PFSK-1 (cell line): Measurements from ENCODE around the gene RABGAP1L.

ENCODE experiments used
- FOXP2 ChIP-seq: optimal IDR thresholded peaks from 2 replicates; pipeline ENCODE3; 2011; ENCODE audit warnings: borderline replicate concordance, control low read depth, inconsistent platforms; ENCODE audit not compliant: insufficient read depth; ENCODE audit errors: extremely low read length, extremely low read depth
- POLR2AphosphoS5 ChIP-seq: IDR thresholded peaks from 2 replicates; pipeline ENCODE4 v1.6.1; 2012; ENCODE audit warnings: low read depth, mild to moderate bottlenecking, control low read depth, low read length, moderate library complexity
- SIN3A ChIP-seq: IDR thresholded peaks from 2 replicates; pipeline ENCODE4 v1.6.1; 2012; ENCODE audit warnings: mild to moderate bottlenecking, low read length, moderate library complexity, borderline replicate concordance; ENCODE audit not compliant: insufficient read depth
- TAF1 ChIP-seq: IDR thresholded peaks from 2 replicates; pipeline ENCODE4 v1.6.1; 2012; ENCODE audit warnings: low read length, control low read depth, borderline replicate concordance; ENCODE audit not compliant: insufficient read depth
- TF ChIP-seq, protein P1 (sequence below), 2 experiments: IDR thresholded peaks; 2 replicates each; pipeline versions ENCODE4 v1.6.1 to v1.8.0; 2011 to 2012; ENCODE audit warnings: low read depth in 2 of 2, low read length in 2 of 2, control low read depth in 1 of 2, inconsistent platforms in 1 of 2, mild to moderate bottlenecking in 1 of 2, moderate library complexity in 1 of 2; ENCODE audit not compliant: insufficient read depth in 1 of 2

The RABGAP1L gene

DNA sequence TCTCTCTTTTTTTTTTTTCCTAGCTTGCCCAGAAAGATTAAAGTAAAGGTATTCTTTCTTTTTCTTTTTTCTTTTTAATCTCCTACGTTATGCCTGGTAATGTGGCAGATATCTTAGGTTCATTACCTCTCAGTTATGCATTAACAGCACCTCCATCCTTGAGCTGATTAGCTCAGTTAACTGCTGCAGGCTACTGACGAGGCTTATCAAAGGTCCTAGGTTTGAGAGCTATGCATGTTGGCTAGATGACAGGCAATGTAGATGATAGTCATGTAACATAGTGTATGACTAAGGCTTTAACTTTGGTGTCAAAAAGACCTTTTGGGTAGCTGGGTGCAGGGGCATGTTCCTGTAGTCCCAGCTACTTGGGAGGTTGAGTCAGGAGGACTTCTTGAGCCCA lies 786.7 kb downstream of the RABGAP1L start:
- TF ChIP-seq TAF1 (no peak), SIN3A (no peak), FOXP2 (no peak), POLR2AphosphoS5 (no peak)
- TF ChIP-seq, protein P1, sequence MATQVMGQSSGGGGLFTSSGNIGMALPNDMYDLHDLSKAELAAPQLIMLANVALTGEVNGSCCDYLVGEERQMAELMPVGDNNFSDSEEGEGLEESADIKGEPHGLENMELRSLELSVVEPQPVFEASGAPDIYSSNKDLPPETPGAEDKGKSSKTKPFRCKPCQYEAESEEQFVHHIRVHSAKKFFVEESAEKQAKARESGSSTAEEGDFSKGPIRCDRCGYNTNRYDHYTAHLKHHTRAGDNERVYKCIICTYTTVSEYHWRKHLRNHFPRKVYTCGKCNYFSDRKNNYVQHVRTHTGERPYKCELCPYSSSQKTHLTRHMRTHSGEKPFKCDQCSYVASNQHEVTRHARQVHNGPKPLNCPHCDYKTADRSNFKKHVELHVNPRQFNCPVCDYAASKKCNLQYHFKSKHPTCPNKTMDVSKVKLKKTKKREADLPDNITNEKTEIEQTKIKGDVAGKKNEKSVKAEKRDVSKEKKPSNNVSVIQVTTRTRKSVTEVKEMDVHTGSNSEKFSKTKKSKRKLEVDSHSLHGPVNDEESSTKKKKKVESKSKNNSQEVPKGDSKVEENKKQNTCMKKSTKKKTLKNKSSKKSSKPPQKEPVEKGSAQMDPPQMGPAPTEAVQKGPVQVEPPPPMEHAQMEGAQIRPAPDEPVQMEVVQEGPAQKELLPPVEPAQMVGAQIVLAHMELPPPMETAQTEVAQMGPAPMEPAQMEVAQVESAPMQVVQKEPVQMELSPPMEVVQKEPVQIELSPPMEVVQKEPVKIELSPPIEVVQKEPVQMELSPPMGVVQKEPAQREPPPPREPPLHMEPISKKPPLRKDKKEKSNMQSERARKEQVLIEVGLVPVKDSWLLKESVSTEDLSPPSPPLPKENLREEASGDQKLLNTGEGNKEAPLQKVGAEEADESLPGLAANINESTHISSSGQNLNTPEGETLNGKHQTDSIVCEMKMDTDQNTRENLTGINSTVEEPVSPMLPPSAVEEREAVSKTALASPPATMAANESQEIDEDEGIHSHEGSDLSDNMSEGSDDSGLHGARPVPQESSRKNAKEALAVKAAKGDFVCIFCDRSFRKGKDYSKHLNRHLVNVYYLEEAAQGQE (IDR thresholded peaks at IDR 0.05; ENCODE audit: insufficient read depth in 1 of 2, low read depth in 2 of 2, low read length in 2 of 2) = no peak

- TF ChIP-seq POLR2AphosphoS5 (no peak), FOXP2 (no peak), TAF1 (no peak), SIN3A (no peak)
- TF ChIP-seq, protein P1 (IDR thresholded peaks at IDR 0.05; ENCODE audit: insufficient read depth in 1 of 2, low read depth in 2 of 2, low read length in 2 of 2) = no peak
Observed at GRCh38 chr1:174949061-174949460, 789.7 kb downstream of the RABGAP1L start.

DNA sequence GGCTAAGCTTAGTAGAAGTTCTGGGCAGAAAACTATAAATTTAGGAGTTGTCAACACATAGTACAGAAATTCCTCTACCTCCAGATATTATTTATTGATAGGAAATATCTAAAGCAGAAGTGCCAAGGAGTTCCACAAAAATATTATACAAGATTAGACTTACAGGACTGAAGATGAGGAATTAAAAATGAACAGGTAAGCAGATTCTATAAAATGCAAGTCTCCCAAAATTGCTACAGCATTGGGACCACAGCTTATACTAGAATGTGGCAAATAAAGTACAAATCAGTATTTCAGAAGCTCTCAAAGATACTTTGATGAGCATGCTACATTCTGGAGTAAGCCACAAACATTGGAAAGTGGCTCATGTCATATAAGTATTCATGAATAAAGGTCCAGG lies 790.3 kb downstream of the RABGAP1L start:
- TF ChIP-seq FOXP2 = no peak
- TF ChIP-seq, protein P1 (IDR thresholded peaks at IDR 0.05; ENCODE audit: insufficient read depth in 1 of 2, low read depth in 2 of 2, low read length in 2 of 2) = no peak
- no peak for TF ChIP-seq POLR2AphosphoS5
- TF ChIP-seq SIN3A = no peak
- no peak for TF ChIP-seq TAF1

- TF ChIP-seq FOXP2 (no peak), TAF1 (no peak), POLR2AphosphoS5 (no peak), SIN3A (no peak)
- TF ChIP-seq, protein P1 (IDR thresholded peaks at IDR 0.05; ENCODE audit: insufficient read depth in 1 of 2, low read depth in 2 of 2, low read length in 2 of 2) = no peak
Observed at GRCh38 chr1:174953285-174954072, 794.2 kb downstream of the RABGAP1L start.
